T1000 (cell line): ENCODE measurements around the gene RBM27.
"Not testable (repeated sequence)": the region's sequence is repeated elsewhere in the genome, so short reads cannot be mapped to it uniquely, and the experiment has no call there.

Source experiments
- DNase-seq: peaks from one replicate; lab custom pipeline; 2025; ENCODE audit warnings: mixed read lengths; lab: John Stamatoyannopoulos, UW

The RBM27 gene

GRCh38 chr5:146208916-146209522 is 5.6 kb downstream of the RBM27 start:
- DNase-seq = no peak

GRCh38 chr5:146209714-146210113 is 6.3 kb downstream of the RBM27 start:
- no peak for DNase-seq

- not testable (repeated sequence) for DNase-seq
These were observed 7.4 kb downstream of the RBM27 start for GRCh38 chr5:146210810-146211209.

GRCh38 chr5:146213210-146213826 is 9.9 kb downstream of the RBM27 start:
- no peak for DNase-seq

GRCh38 chr5:146214881-146215280 is 11.5 kb downstream of the RBM27 start:
- DNase-seq = not testable (repeated sequence)

- no peak for DNase-seq
These were observed 14.8 kb downstream of the RBM27 start for GRCh38 chr5:146218168-146218567.

- no peak for DNase-seq
These were observed 15.8 kb downstream of the RBM27 start for GRCh38 chr5:146219243-146219642.

GRCh38 chr5:146221234-146221633 is 17.8 kb downstream of the RBM27 start:
- DNase-seq = no peak

GRCh38 chr5:146222005-146222404 is 18.6 kb downstream of the RBM27 start:
- DNase-seq = no peak

- DNase-seq = no peak
These were observed 19.8 kb downstream of the RBM27 start for GRCh38 chr5:146223179-146223578.

- DNase-seq = no peak
These were observed 25.8 kb downstream of the RBM27 start for GRCh38 chr5:146229222-146229621.

- no peak for DNase-seq
These were observed 28.8 kb downstream of the RBM27 start for GRCh38 chr5:146232223-146232622.

GRCh38 chr5:146233441-146233840 is 30.0 kb downstream of the RBM27 start:
- DNase-seq = no peak

GRCh38 chr5:146238973-146239372 is 35.6 kb downstream of the RBM27 start:
- no peak for DNase-seq

- no peak for DNase-seq
These were observed 37.5 kb downstream of the RBM27 start for GRCh38 chr5:146240951-146241350.

- no peak for DNase-seq
These were observed 39.8 kb downstream of the RBM27 start for GRCh38 chr5:146243247-146243646.

GRCh38 chr5:146248561-146248960 is 45.2 kb downstream of the RBM27 start:
- DNase-seq = no peak

- DNase-seq = no peak
These were observed 46.4 kb downstream of the RBM27 start for GRCh38 chr5:146249801-146250200.
